Activated B cell treated with CpG ODN at 0.5 μM for 24 hours (primary cell): ENCODE data around the gene ZMIZ2. TPM values are rescaled to one million over a fixed set of nuclear protein-coding genes. Genes with fewer than 3 reads are reported as not detected.

Experiments used
- ATAC-seq: fragments of 200-7000 bp; cut with Tn5 transposase; one replicate; pipeline ENCODE4 v1.10.0; 2021; ENCODE audit warnings: low read depth, mild to moderate bottlenecking, moderate library complexity
- CTCF ChIA-PET: fragments of 350-600 bp; sonication (Branson Sonifier 250); formaldehyde crosslinking; loops from one replicate; lab custom pipeline; 2021; ENCODE audit warnings: antibody characterized with exemption; lab: Charles Lee
- POLR2A ChIA-PET: fragments of 350-600 bp; sonication (Branson Sonifier 250); formaldehyde crosslinking; loops from one replicate; lab custom pipeline; 2021; ENCODE audit warnings: antibody characterized with exemption; lab: Charles Lee
- DNase-seq: peaks from one replicate; pipeline ENCODE4 v3.0.0; 2022
- H3K27ac Mint-ChIP-seq: one replicate; pipeline ENCODE4 v1.8.0; 2020; ENCODE audit warnings: mixed read lengths
- H3K27me3 Mint-ChIP-seq: one replicate; pipeline ENCODE4 v1.8.0; 2021; ENCODE audit warnings: mixed read lengths
- H3K36me3 Mint-ChIP-seq: one replicate; pipeline ENCODE4 v1.8.0; 2021; ENCODE audit warnings: low read depth, mixed read lengths
- H3K4me1 Mint-ChIP-seq: one replicate; pipeline ENCODE4 v1.8.0; 2021; ENCODE audit warnings: mixed read lengths
- H3K4me3 Mint-ChIP-seq: one replicate; pipeline ENCODE4 v1.8.0; 2020; ENCODE audit warnings: mild to moderate bottlenecking, mixed read lengths
- H3K9me3 Mint-ChIP-seq: one replicate; pipeline ENCODE4 v1.8.0; 2020; ENCODE audit warnings: mixed read lengths
- intact Hi-C: fragments of 100-400 bp; cut with micrococcal nuclease; formaldehyde crosslinking; loops from one replicate; pipeline ENCODE4 v1.15.1; 2024
- total RNA-seq: library from RNA; stranded (reverse); gene quantifications from 2 replicates; pipeline ENCODE4 v1.2.3, GENCODE V29; 2022
- TF ChIP-seq, protein P1 (sequence below): fragments of 200-600 bp; IDR thresholded peaks from one replicate; pipeline ENCODE4 v1.8.0; 2022; ENCODE audit warnings: antibody characterized with exemption, mild to moderate bottlenecking

Gene ZMIZ2
- total RNA-seq, 1 donor from 2014 or later: 440 TPM

DNA sequence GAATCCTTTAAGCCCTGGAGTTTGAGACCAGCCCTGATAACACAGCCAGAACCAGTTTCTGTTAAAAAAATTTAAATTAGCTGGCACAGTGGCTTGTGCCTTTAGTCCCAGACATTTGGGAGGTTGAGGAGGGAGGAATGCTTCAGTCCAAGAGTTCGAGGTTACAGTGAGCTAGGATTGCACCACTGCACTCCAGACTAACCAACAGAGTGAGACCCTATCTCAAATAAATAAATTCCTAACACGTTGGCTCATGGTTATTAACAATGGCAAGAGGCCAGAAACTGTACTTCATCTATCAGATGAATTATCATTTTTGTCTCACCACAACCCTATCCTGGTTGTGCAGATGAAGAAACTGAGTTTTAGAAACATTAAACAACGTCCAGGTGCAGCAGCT is 45.7 kb downstream of the ZMIZ2 start:
- H3K36me3 Mint-ChIP-seq: peaks cover 21% of the 10 kb centered on the region
- peaks cover 22% of the 10 kb centered on the region for H3K4me1 Mint-ChIP-seq
- CTCF ChIA-PET: no interaction called here
- TF ChIP-seq, protein P1, sequence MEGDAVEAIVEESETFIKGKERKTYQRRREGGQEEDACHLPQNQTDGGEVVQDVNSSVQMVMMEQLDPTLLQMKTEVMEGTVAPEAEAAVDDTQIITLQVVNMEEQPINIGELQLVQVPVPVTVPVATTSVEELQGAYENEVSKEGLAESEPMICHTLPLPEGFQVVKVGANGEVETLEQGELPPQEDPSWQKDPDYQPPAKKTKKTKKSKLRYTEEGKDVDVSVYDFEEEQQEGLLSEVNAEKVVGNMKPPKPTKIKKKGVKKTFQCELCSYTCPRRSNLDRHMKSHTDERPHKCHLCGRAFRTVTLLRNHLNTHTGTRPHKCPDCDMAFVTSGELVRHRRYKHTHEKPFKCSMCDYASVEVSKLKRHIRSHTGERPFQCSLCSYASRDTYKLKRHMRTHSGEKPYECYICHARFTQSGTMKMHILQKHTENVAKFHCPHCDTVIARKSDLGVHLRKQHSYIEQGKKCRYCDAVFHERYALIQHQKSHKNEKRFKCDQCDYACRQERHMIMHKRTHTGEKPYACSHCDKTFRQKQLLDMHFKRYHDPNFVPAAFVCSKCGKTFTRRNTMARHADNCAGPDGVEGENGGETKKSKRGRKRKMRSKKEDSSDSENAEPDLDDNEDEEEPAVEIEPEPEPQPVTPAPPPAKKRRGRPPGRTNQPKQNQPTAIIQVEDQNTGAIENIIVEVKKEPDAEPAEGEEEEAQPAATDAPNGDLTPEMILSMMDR: no peak
- ATAC-seq (no peak), DNase-seq (no peak)
- no peaks in the 10 kb centered on the region for H3K27me3 Mint-ChIP-seq
- no peak overlapping the region for H3K27ac Mint-ChIP-seq
- no peaks in the 10 kb centered on the region for H3K9me3 Mint-ChIP-seq
- intact Hi-C loops: no loop called here
- H3K4me3 Mint-ChIP-seq: no peak overlapping the region
- POLR2A ChIA-PET: interaction anchor here (1.3 to 5.4 kb wide), 3 partner anchors 26 to 221 kb away, joined by 5 to 77 read pairs (median 6); partner anchors contain the start of genes DDX56 and ZMIZ2

- Mint-ChIP-seq H3K27ac (peak overlapping the region; percentile 96), H3K36me3 (peaks cover 39% of the 10 kb centered on the region), H3K9me3 (no peaks in the 10 kb centered on the region), H3K4me1 (peaks cover 32% of the 10 kb centered on the region), H3K4me3 (peak overlapping the region; percentile 97), H3K27me3 (no peaks in the 10 kb centered on the region)
- ATAC-seq: peak; percentile 4
- POLR2A ChIA-PET: interaction anchor here (1.3 to 5.4 kb wide), 6 partner anchors 47 to 208 kb away, joined by 4 to 77 read pairs (median 10); partner anchors contain the start of genes H2AZ2, MYO1G and ZMIZ2
- intact Hi-C loops: loop anchor here (1.0 to 2.0 kb wide), 12 partner anchors 28 to 315 kb away; partner anchors contain the start of genes H2AZ2, NUDCD3, OGDH and TBRG4
- CTCF ChIA-PET: no interaction called here
- DNase-seq: no peak
- TF ChIP-seq, protein P1: no peak
Observed at GRCh38 chr7:44796034-44796503, 47.4 kb downstream of the ZMIZ2 start.

GRCh38 chr7:44796504-44797328 is 48.1 kb downstream of the ZMIZ2 start, which contains the start of gene PPIA:
Gene PPIA, plus strand, starts transcription at chr7:44796681. Its CDS starts 44 bp downstream, at chr7:44796725.
- peaks cover 45% of the 10 kb centered on the region for H3K36me3 Mint-ChIP-seq
- intact Hi-C loops: loop anchor here (1.0 to 2.0 kb wide), 14 partner anchors 28 to 314 kb away; partner anchors contain the start of genes H2AZ2, NUDCD3, OGDH and TBRG4
- peaks cover 37% of the 10 kb centered on the region for H3K4me1 Mint-ChIP-seq
- no peaks in the 10 kb centered on the region for H3K9me3 Mint-ChIP-seq
- H3K27ac Mint-ChIP-seq: peak within 1 kb of the TSS; percentile 96
- ChIA-PET CTCF (interaction anchor here (0.6 to 2.7 kb wide), 3 partner anchors 51 to 190 kb away, joined by 4 to 13 read pairs (median 4); partner anchors contain the start of genes H2AZ2 and OGDH), POLR2A (interaction anchor here (0.6 to 5.4 kb wide), 26 partner anchors 10 to 223 kb away, joined by 3 to 77 read pairs (median 4); partner anchors contain the start of genes DDX56, H2AZ2, MYO1G and OGDH)
- peak; percentile 96 for DNase-seq
- ATAC-seq: peak; percentile 86
- TF ChIP-seq, protein P1: no peak
- peak within 1 kb of the TSS; percentile 97 for H3K4me3 Mint-ChIP-seq
- H3K27me3 Mint-ChIP-seq: no peaks in the 10 kb centered on the region

DNA sequence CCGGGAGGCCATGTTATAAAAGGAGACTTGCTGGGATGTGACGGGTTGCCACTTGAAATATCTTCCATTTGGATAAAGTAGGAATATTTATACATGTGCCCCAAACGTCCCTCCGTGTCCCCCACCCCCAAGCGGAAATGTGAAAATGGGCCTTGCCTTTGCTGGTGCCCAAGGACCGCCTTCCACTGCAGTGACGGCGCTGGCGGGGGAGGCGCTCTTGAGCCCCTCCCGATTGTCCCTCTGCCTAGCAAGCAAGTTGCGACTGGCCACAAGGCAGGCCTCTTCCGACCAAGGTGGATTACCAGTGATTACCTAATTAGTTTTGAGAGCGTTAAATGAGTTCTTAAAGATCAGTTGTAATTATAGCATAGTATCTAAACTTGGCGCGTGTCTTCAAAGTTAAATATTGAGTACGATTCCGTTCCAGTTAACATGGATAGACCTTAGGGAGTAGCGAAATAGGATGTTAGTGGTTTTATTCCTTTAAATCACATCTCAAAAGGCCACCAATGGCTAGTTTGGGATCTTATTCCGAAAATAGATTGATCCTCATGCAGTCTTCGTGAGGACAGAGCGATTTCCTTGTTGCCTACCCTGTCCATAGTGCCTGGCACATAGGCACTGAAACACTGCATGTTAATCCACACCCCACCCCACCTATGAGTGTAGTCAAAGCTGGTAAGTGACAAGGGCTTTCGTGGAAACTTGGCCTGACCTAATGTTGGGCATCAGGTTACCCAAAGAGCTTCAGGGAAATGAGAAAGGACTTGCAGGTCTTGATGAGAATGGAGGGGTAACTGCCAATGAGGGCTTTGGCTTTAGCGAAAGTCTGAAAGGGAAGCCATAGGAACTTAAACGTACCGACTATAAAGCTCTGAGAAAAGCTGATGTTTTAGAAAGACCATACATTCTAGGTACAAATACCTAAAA is 48.9 kb downstream of the ZMIZ2 start:
- TF ChIP-seq, protein P1: no peak

More for the DNA sequence above, 48.9 kb downstream of the ZMIZ2 start:
- DNase-seq (peak; percentile 70), ATAC-seq (peak; percentile 56)
- CTCF ChIA-PET: interaction anchor here (0.6 to 2.7 kb wide), 10 partner anchors 13 to 191 kb away, joined by 3 to 13 read pairs (median 3); partner anchors contain the start of genes H2AZ2 and OGDH
- intact Hi-C loops: loop anchor here (1.0 to 2.0 kb wide), 7 partner anchors 49 to 313 kb away; partner anchors contain the start of genes TBRG4 and ZMIZ2
- peaks cover 38% of the 10 kb centered on the region for H3K4me1 Mint-ChIP-seq
- peak overlapping the region; percentile 96 for H3K27ac Mint-ChIP-seq
- POLR2A ChIA-PET: interaction anchor here (0.6 to 5.4 kb wide), 32 partner anchors 11 to 230 kb away, joined by 3 to 77 read pairs (median 4); partner anchors contain the start of genes DDX56, H2AZ2, MYO1G and OGDH
- H3K4me3 Mint-ChIP-seq: peak overlapping the region; percentile 97
- peaks cover 54% of the 10 kb centered on the region for H3K36me3 Mint-ChIP-seq
- no peaks in the 10 kb centered on the region for H3K9me3 Mint-ChIP-seq
- no peaks in the 10 kb centered on the region for H3K27me3 Mint-ChIP-seq
